Sigmoid colon (tissue), 7 donors: ENCODE results near the gene HNRNPUL1. TPM values are rescaled to one million over a fixed set of nuclear protein-coding genes. Genes with fewer than 3 reads are reported as not detected.

Source experiments
- DNase-seq: peaks from one replicate; pipeline ENCODE4 v3.0.0-alpha.2; 2019
- H3K27ac ChIP-seq, 4 donors: fragments of 200-600 bp; sonication (generic); one replicate each; pipeline ENCODE4 v1.5.1; 2016 to 2019; ENCODE audit warnings: mild to moderate bottlenecking in 1 of 4
- H3K27me3 ChIP-seq, 3 donors: fragments of 200-600 bp; sonication (generic); one replicate each; pipeline ENCODE4 v1.5.1; 2019; ENCODE audit warnings: mild to moderate bottlenecking in 1 of 3
- H3K36me3 ChIP-seq, 4 donors: fragments of 200-600 bp; sonication (generic); one replicate each; pipeline ENCODE4 v1.5.1; 2016 to 2019
- H3K4me1 ChIP-seq, 4 donors: fragments of 200-600 bp; sonication (generic); one replicate each; pipeline ENCODE4 v1.5.1; 2017 to 2019
- H3K4me3 ChIP-seq, 4 donors: fragments of 200-600 bp; sonication (generic); one replicate each; pipeline ENCODE4 v1.5.1; 2017 to 2019; ENCODE audit warnings: mild to moderate bottlenecking in 2 of 4, moderate library complexity in 1 of 4
- H3K9me3 ChIP-seq, 4 donors: fragments of 200-600 bp in 3 of 4; sonication (generic) in 3 of 4; one replicate each; pipeline versions ENCODE4 v1.5.1 to v1.6.1; 2013 to 2019
- CTCF ChIP-seq, 4 experiments: fragments of 450-650 bp in 3 of 4; fragments of 200-600 bp in 1 of 4; IDR thresholded peaks; one replicate each; pipeline ENCODE4 v1.5.1; 2016 to 2019; ENCODE audit warnings: antibody characterized with exemption in 4 of 4, mild to moderate bottlenecking in 3 of 4, moderate library complexity in 2 of 4
- EP300 ChIP-seq, 4 donors: sonication (generic); formaldehyde crosslinking; IDR thresholded peaks; one replicate each; pipeline ENCODE4 v1.6.1; 2017; ENCODE audit warnings: antibody characterized with exemption in 4 of 4
- POLR2A ChIP-seq, 2 donors: fragments of 450-650 bp; IDR thresholded peaks; one replicate each; pipeline ENCODE4 v1.6.1; 2016; ENCODE audit warnings: antibody characterized with exemption in 2 of 2, mild to moderate bottlenecking in 2 of 2, moderate library complexity in 2 of 2
- POLR2AphosphoS5 ChIP-seq, 4 donors: sonication (generic); formaldehyde crosslinking; IDR thresholded peaks; one replicate each; pipeline ENCODE4 v1.6.1; 2017; ENCODE audit warnings: antibody characterized with exemption in 4 of 4
- WGBS, 2 donors: extraction: QIAGEN DNeasy Blood & Tissue Kit; methylation state at CpG; one replicate each; pipeline ENCODE4 v1.1.7; 2013; 5-methylcytosine and 5-hydroxymethylcytosine counted together
- intact Hi-C: fragments of 100-400 bp; cut with DNase I; formaldehyde crosslinking; loops from one replicate; pipeline ENCODE4 v1.15.1; 2023
- polyA plus RNA-seq, 3 donors: library from polyadenylated mRNA; stranded (reverse); fragments of 200-250 nt; gene quantifications; one replicate each; pipeline ENCODE4 v1.2.3, GENCODE V29; 2013
- total RNA-seq, 4 donors: library from RNA; depleted of rRNA; stranded (reverse); fragments of >200 nt; gene quantifications; one replicate each; pipeline ENCODE4 v1.1.0, GENCODE V29; 2016
- donor health status: healthy with polysubstance abuse.
- donor health status: Bipolar disorder and iron deficiency.
- donor health status: healthy.

HNRNPUL1 gene
- total and polyA plus RNA-seq, 7 donors, result 61.9 to 153 (median 129) TPM

GRCh38 chr19:41327076-41327575 is 63.0 kb downstream of the HNRNPUL1 start:
- peaks cover 0 to 42% (median 12%) of the 10 kb centered on the region in 4 donors for H3K36me3 ChIP-seq
- peak overlapping the region in 2 of 4 donors; percentile 5 to 7 for H3K4me3 ChIP-seq
- peak overlapping the region; percentile 41 to 90 (median 76) for H3K27ac ChIP-seq
- no peak for DNase-seq
- TF ChIP-seq POLR2A (IDR thresholded peaks at IDR 0.05) (peak in 1 of 2 donors; percentile 9), EP300 (IDR thresholded peaks at IDR 0.05) (no peak), POLR2AphosphoS5 (IDR thresholded peaks at IDR 0.05) (no peak), CTCF (IDR thresholded peaks at IDR 0.05) (no peak)
- H3K4me1 ChIP-seq, result peaks cover 0 to 60% (median 51%) of the 10 kb centered on the region in 4 donors
- intact Hi-C loops, result no loop called here
- H3K9me3 ChIP-seq, result no peaks in the 10 kb centered on the region
- no peaks in the 10 kb centered on the region for H3K27me3 ChIP-seq
- 21 to 25% methylated on average over 13 of the region's 13 CpGs for WGBS, 2 donors

GRCh38 chr19:41327576-41328156 is 63.5 kb downstream of the HNRNPUL1 start:
- H3K27me3 ChIP-seq, result no peaks in the 10 kb centered on the region
- TF ChIP-seq EP300 (IDR thresholded peaks at IDR 0.05) (no peak), POLR2A (IDR thresholded peaks at IDR 0.05) (no peak), POLR2AphosphoS5 (IDR thresholded peaks at IDR 0.05) (no peak), CTCF (IDR thresholded peaks at IDR 0.05) (no peak)
- intact Hi-C loops, result no loop called here
- H3K9me3 ChIP-seq, result no peaks in the 10 kb centered on the region
- DNase-seq, result no peak
- H3K36me3 ChIP-seq, result peaks cover 0 to 42% (median 15%) of the 10 kb centered on the region in 4 donors
- peaks cover 0 to 55% (median 46%) of the 10 kb centered on the region in 4 donors for H3K4me1 ChIP-seq
- peak overlapping the region; percentile 41 to 90 (median 76) for H3K27ac ChIP-seq
- peak overlapping the region in 2 of 4 donors; percentile 5 to 7 for H3K4me3 ChIP-seq
- 5 to 17% methylated on average over 33 of the region's 33 CpGs for WGBS, 2 donors

GRCh38 chr19:41328157-41328841 is 64.1 kb downstream of the HNRNPUL1 start:
- no peak for DNase-seq
- 7 to 25% methylated on average over 22 of the region's 22 CpGs for WGBS, 2 donors
- Histone ChIP-seq H3K4me1 (peaks cover 0 to 48% (median 40%) of the 10 kb centered on the region in 4 donors), H3K9me3 (no peaks in the 10 kb centered on the region), H3K27me3 (no peaks in the 10 kb centered on the region), H3K27ac (peak overlapping the region; percentile 41 to 90 (median 76)), H3K4me3 (no peak overlapping the region), H3K36me3 (peaks cover 0 to 39% (median 16%) of the 10 kb centered on the region in 4 donors)
- TF ChIP-seq CTCF (IDR thresholded peaks at IDR 0.05), result no peak
- TF ChIP-seq POLR2AphosphoS5 (IDR thresholded peaks at IDR 0.05), result no peak
- TF ChIP-seq EP300 (IDR thresholded peaks at IDR 0.05), result no peak
- TF ChIP-seq POLR2A (IDR thresholded peaks at IDR 0.05), result no peak
- intact Hi-C loops, result no loop called here

GRCh38 chr19:41328842-41329225 is 64.7 kb downstream of the HNRNPUL1 start:
- peak overlapping the region in 3 of 4 donors; percentile 66 to 90 (median 87) for H3K27ac ChIP-seq
- peaks cover 0 to 39% (median 16%) of the 10 kb centered on the region in 4 donors for H3K36me3 ChIP-seq
- intact Hi-C loops, result no loop called here
- no peaks in the 10 kb centered on the region for H3K9me3 ChIP-seq
- no peak for DNase-seq
- WGBS, 2 donors, result 35 to 38% methylated on average over 1 of the region's 1 CpG
- no peak overlapping the region for H3K4me3 ChIP-seq
- TF ChIP-seq CTCF (IDR thresholded peaks at IDR 0.05) (no peak), POLR2AphosphoS5 (IDR thresholded peaks at IDR 0.05) (no peak), EP300 (IDR thresholded peaks at IDR 0.05) (no peak), POLR2A (IDR thresholded peaks at IDR 0.05) (no peak)
- peaks cover 0 to 43% (median 34%) of the 10 kb centered on the region in 4 donors for H3K4me1 ChIP-seq
- no peaks in the 10 kb centered on the region for H3K27me3 ChIP-seq
